Progenitor cell of endocrine pancreas (in vitro differentiated cells): Measurements from ENCODE around the gene CRYBG2. TPM values are rescaled to one million over a fixed set of nuclear protein-coding genes. Genes with fewer than 3 reads are reported as not detected.

ENCODE experiments used
- DNase-seq: peaks from one replicate; pipeline ENCODE4 v3.0.0; 2021; ENCODE audit warnings: low spot score; ENCODE audit not compliant: unreplicated experiment
- H3K27ac Mint-ChIP-seq: 2 replicates; pipeline ENCODE4 v1.8.0; 2021; ENCODE audit warnings: mild to moderate bottlenecking, moderate library complexity, mixed read lengths
- H3K27me3 Mint-ChIP-seq: 2 replicates; pipeline ENCODE4 v1.8.0; 2021; ENCODE audit warnings: mixed read lengths
- H3K36me3 Mint-ChIP-seq: 2 replicates; pipeline ENCODE4 v1.8.0; 2022; ENCODE audit warnings: mixed read lengths; ENCODE audit not compliant: insufficient read depth
- H3K4me1 Mint-ChIP-seq: 2 replicates; pipeline ENCODE4 v1.8.0; 2021; ENCODE audit warnings: low read depth, mixed read lengths
- H3K4me3 Mint-ChIP-seq: 2 replicates; pipeline ENCODE4 v1.8.0; 2021; ENCODE audit warnings: low read depth, mild to moderate bottlenecking, moderate library complexity, mixed read lengths
- H3K9me3 Mint-ChIP-seq: 2 replicates; pipeline ENCODE4 v1.8.0; 2021; ENCODE audit warnings: low read depth, mixed read lengths
- CTCF ChIP-seq: fragments of 200-600 bp; sonication (generic); IDR thresholded peaks from one replicate; pipeline ENCODE4 v1.5.0; 2021; ENCODE audit warnings: antibody characterized with exemption, mild to moderate bottlenecking; ENCODE audit not compliant: unreplicated experiment
- total RNA-seq: library from RNA; stranded (reverse); gene quantifications from 2 replicates; pipeline ENCODE4 v1.2.1, GENCODE V29; 2021

Gene CRYBG2
- total RNA-seq, 1 donor from 2014 or later = 13.8 TPM

GRCh38 chr1:26284597-26285347 is 69.2 kb downstream of the CRYBG2 start:
- Mint-ChIP-seq H3K27me3 (no peaks in the 10 kb centered on the region), H3K27ac (no peak overlapping the region), H3K36me3 (peaks cover 3% of the 10 kb centered on the region), H3K4me1 (peaks cover 11% of the 10 kb centered on the region), H3K4me3 (no peak overlapping the region), H3K9me3 (no peaks in the 10 kb centered on the region)
- TF ChIP-seq CTCF = peak; percentile 87
- peak; percentile 47 for DNase-seq

- DNase-seq = no peak
- no peak overlapping the region for H3K27ac Mint-ChIP-seq
- TF ChIP-seq CTCF = no peak
- H3K4me1 Mint-ChIP-seq = peaks cover 16% of the 10 kb centered on the region
- no peaks in the 10 kb centered on the region for H3K27me3 Mint-ChIP-seq
- H3K9me3 Mint-ChIP-seq = no peaks in the 10 kb centered on the region
- peaks cover 3% of the 10 kb centered on the region for H3K36me3 Mint-ChIP-seq
- no peak overlapping the region for H3K4me3 Mint-ChIP-seq
These were observed 69.9 kb downstream of the CRYBG2 start for GRCh38 chr1:26283871-26284596.

GRCh38 chr1:26283279-26283853 is 70.6 kb downstream of the CRYBG2 start:
- H3K27ac Mint-ChIP-seq = peak overlapping the region; percentile 71
- H3K27me3 Mint-ChIP-seq = no peaks in the 10 kb centered on the region
- peaks cover 19% of the 10 kb centered on the region for H3K4me1 Mint-ChIP-seq

GRCh38 chr1:26282401-26282918 is 71.5 kb downstream of the CRYBG2 start:
- no peak for TF ChIP-seq CTCF
- Mint-ChIP-seq H3K4me3 (no peak overlapping the region), H3K4me1 (peaks cover 25% of the 10 kb centered on the region), H3K9me3 (no peaks in the 10 kb centered on the region), H3K27me3 (no peaks in the 10 kb centered on the region), H3K36me3 (peaks cover 4% of the 10 kb centered on the region), H3K27ac (no peak overlapping the region)
- no peak for DNase-seq

More at GRCh38 chr1:26283279-26283853, 70.6 kb downstream of the CRYBG2 start:
- Mint-ChIP-seq H3K9me3 (no peaks in the 10 kb centered on the region), H3K4me3 (no peak overlapping the region), H3K36me3 (peaks cover 4% of the 10 kb centered on the region)
- DNase-seq = no peak
- no peak for TF ChIP-seq CTCF

GRCh38 chr1:26281971-26282370 is 72.0 kb downstream of the CRYBG2 start:
- Mint-ChIP-seq H3K27ac (no peak overlapping the region), H3K27me3 (no peaks in the 10 kb centered on the region), H3K4me1 (peaks cover 29% of the 10 kb centered on the region), H3K9me3 (no peaks in the 10 kb centered on the region), H3K36me3 (peaks cover 4% of the 10 kb centered on the region), H3K4me3 (peak overlapping the region; percentile 66)
- TF ChIP-seq CTCF = no peak
- no peak for DNase-seq
